PC-3 (cell line): ENCODE data around the gene COX7A2L.

Experiments used
- CTCF ChIP-seq: fragments of 300-600 bp; sonication (generic); conservative IDR thresholded peaks from 2 replicates; pipeline ENCODE4 v1.5.1; 2017; ENCODE audit warnings: antibody characterized with exemption, low read depth, mild to moderate bottlenecking, low read length
- EZH2 ChIP-seq: fragments of 300-600 bp; sonication (generic); IDR thresholded peaks from one replicate; pipeline ENCODE4 v1.6.1; 2017; ENCODE audit warnings: antibody characterized with exemption, mild to moderate bottlenecking, low read length; ENCODE audit not compliant: unreplicated experiment
- EZH2phosphoT487 ChIP-seq: fragments of 300-600 bp; sonication (generic); IDR thresholded peaks from 2 replicates; pipeline ENCODE4 v1.6.1; 2018; ENCODE audit warnings: mild to moderate bottlenecking, antibody characterized with exemption, low read length, borderline replicate concordance

- TF ChIP-seq CTCF (0 out of 2 replicates have a peak, but pooled peaks have one; percentile 28), EZH2 (no peak), EZH2phosphoT487 (no peak)
Observed at GRCh38 chr2:42360890-42361727, at the start of gene COX7A2L.
